GM19324 (cell line): ENCODE data around the gene SAA2.
"Not testable (repeated sequence)": the region's sequence is repeated elsewhere in the genome, so short reads cannot be mapped to it uniquely, and the experiment has no call there.

Experiments used
- ATAC-seq: cut with Tn5 transposase; IDR thresholded peaks from one replicate; pipeline ENCODE4 v1.9.1; 2021; ENCODE audit warnings: mild to moderate bottlenecking, moderate library complexity; ENCODE audit not compliant: unreplicated experiment, low FRiP score

The SAA2 gene

GRCh38 chr11:18253778-18254338 lies 5.4 kb upstream of the SAA2 start:
- no peak for ATAC-seq

- no peak for ATAC-seq
Measured at GRCh38 chr11:18253233-18253632, 4.8 kb upstream of the SAA2 start.

GRCh38 chr11:18247191-18247581 lies 1.3 kb downstream of the SAA2 start:
- ATAC-seq = not testable (repeated sequence)

GRCh38 chr11:18246379-18247190 lies 1.9 kb downstream of the SAA2 start:
- peak; percentile 83 for ATAC-seq

- no peak for ATAC-seq
Measured at GRCh38 chr11:18245396-18245795, 3.1 kb downstream of the SAA2 start.

- ATAC-seq = no peak
Measured at GRCh38 chr11:18243783-18244362, 4.6 kb downstream of the SAA2 start.

GRCh38 chr11:18239655-18240054 lies 8.8 kb downstream of the SAA2 start:
- no peak for ATAC-seq

GRCh38 chr11:18236664-18237356 lies 11.7 kb downstream of the SAA2 start, which contains the start of gene SAA4:
TSS of gene SAA4 (minus strand) at chr11:18236802. CDS start at chr11:18235926, 876 bp downstream.
- ATAC-seq = no peak

- no peak for ATAC-seq
Measured at GRCh38 chr11:18235394-18236334, 12.8 kb downstream of the SAA2 start.

GRCh38 chr11:18233912-18234311 lies 14.6 kb downstream of the SAA2 start:
- ATAC-seq = no peak

- no peak for ATAC-seq
Measured at GRCh38 chr11:18230859-18231258, 17.6 kb downstream of the SAA2 start.

- peak; percentile 90 for ATAC-seq
Measured at GRCh38 chr11:18229501-18229900, 19.0 kb downstream of the SAA2 start.

GRCh38 chr11:18225913-18226312 lies 22.6 kb downstream of the SAA2 start:
- no peak for ATAC-seq

- no peak for ATAC-seq
Measured at GRCh38 chr11:18223591-18224387, 24.7 kb downstream of the SAA2 start.

GRCh38 chr11:18222814-18223421 lies 25.6 kb downstream of the SAA2 start:
- ATAC-seq = no peak

- no peak for ATAC-seq
Measured at GRCh38 chr11:18221274-18221876, 27.1 kb downstream of the SAA2 start.

- ATAC-seq = no peak
Measured at GRCh38 chr11:18209058-18209457, 39.4 kb downstream of the SAA2 start.

- ATAC-seq = no peak
Measured at GRCh38 chr11:18204771-18205170, 43.7 kb downstream of the SAA2 start.
